ENCODE data around the gene DCX.

DNA sequence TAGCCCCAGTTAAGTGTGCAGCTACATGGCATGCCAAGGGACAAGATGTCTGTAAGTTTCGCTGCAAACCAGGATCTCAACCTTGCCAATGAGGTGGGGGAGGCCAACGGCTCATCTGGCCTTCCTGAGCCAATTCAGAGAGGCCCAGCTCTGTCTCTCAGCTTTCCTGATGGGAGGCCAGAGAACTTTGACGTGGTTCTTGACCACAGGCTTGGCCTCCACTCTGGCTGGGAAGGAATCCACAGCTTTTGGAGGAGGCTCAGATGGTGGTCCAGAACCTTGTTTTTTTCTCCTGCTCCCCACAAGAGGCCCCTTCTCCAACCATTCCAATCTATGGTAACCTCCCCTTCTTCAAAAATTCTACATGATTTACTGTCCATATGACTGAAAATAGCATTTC lies 151.5 kb downstream of the DCX start:
- TF ChIP-seq POLR2A (IDR thresholded peaks at IDR 0.05; ENCODE audit: low read length) (no peak), GATA1 (IDR thresholded peaks at IDR 0.05; ENCODE audit: low read depth, low read length) (no peak)
